Stimulated activated CD4-positive, alpha-beta T cell treated with anti-CD3 and anti-CD28 coated beads, Interleukin-4, amount 100 ng/mL, for 1 hour (primary cell): ENCODE data around the gene TRIM54.
"Not testable (repeated sequence)": the region's sequence is repeated elsewhere in the genome, so short reads cannot be mapped to it uniquely, and the experiment has no call there.

Experiments
- DNase-seq: peaks from one replicate; pipeline ENCODE4 v3.0.0-alpha.2; 2020

Gene TRIM54

GRCh38 chr2:27315122-27315521, 32.9 kb downstream of the TRIM54 start:
- DNase-seq, result no peak

DNA sequence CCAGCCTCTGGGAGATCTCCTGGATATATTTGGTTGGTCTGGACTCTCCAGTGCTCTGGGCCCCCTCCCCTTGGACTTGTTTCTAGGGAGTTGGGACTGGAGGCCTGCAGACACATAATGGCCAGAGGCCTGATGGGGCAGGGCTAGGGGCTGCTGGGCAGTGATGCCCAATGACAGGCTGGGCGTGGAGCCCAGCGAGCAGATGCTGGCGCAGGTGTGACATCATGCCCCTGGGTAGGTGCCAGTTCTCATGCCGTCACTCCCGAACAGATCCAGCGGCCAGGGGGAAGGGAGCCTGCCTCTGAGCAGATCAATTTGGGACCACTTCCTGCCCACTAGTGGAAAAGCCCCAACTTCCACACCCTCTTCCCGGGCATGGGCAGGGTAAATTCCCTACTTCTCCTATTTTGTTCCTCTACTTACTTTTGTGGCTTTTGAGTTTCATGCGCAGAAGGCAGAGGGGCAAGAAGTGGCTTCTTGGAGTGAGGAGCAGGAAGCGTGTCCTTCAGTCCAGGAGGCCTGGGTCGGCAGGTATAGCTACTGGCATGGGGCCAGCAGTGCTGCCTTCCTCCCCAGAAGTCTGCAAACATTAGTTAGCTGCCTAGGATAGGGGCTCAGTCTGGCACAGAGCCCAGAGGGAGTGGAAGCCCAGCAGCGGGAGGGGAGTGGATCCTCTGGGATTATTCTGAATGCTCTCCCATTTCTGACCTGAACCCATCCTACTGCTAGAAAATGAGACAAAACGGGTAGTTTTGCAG, 34.6 kb downstream of the TRIM54 start:
- no peak for DNase-seq

DNA sequence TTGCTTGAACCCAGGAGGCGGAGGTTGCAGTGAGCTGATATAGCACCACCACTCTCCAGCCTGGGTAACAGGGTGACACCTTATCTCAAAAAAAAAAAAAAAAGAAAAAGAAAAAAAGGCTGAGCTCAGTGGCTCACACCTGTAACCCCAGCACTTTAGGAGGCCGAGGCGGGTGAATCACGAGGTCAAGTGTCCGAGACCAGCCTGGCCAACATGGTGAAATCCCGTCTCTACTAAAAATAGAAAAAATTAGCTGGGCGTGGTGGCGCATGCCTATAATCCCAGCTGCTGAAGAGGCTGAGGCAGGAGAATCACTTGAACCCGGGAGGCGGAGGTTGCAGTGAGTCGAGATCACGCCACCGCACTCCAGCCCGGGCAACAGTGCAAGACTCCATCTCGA, 37.6 kb downstream of the TRIM54 start:
- DNase-seq, result not testable (repeated sequence)

DNA sequence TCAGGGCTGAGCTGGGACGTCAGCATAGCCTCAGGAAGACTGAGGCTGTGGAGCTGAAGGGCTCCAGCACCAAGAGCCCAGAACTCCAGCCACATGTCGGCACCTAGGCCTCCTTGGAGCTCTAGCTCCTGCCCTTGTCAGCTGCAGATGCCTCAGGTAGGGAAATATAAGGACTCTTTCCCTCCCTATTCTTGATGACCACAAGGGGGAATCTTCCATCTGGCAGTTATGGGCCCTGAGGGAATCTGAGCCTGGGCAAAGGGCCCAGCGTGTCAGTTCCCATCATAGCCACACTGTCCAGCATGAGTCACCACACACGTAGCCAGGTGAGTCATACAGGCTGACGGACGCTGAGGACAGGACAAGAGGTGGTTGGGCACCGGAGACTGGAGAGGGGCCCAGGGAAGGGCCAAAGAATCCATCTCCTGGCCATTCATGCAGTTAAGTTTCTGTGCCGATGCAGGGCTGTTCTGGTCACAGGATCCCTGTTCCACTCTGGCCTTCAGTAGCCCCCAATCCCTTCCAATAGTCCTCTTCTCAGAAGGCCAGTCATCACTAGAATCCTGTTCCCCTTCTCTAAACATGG, 38.8 kb downstream of the TRIM54 start:
- no peak for DNase-seq

- DNase-seq, result no peak
Observed at GRCh38 chr2:27322301-27322765, 40.1 kb downstream of the TRIM54 start.

DNA sequence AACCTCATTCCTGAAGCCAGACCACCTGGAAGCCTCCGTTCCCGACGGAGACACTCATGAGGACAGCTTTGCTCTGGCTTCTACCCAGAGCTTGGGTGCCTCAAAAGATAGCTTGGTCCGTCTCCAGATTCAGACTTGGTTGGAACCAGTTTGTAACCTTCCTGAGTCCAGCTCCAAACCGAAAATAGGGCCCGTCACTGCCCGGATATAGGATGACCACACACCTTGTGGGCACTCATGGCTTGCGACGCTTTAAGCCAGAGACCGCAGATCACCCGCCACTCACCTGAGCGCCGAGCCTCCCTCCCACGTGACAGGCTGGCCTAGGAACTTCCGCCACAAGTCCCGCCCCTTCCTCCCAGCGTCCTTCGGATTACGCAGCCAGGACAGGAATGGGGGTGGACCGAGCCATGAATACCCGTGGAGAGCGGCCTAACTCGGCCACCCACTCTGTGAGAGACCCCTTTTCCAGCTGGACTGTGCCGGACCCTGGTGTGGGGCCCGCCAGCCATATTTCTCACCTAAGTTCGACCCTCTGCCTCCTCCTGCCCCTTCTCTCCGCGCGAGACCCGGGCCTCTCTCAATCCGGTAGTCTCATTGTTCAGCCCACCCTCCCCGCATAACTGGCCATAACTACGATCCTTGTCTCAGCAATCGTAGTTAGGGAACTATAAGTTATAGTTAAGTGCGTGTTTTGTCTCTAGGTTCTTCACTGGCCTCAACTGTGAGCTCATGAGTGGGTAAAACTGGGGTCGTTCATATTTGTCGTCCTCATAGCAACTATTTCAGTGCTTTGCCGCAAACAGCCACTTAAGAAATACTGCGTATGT, 40.8 kb downstream of the TRIM54 start, which contains the start of gene MPV17:
Gene MPV17 (minus strand): TSS at position 332 of the 830 bp plus-strand sequence. CDS start 580 bp downstream, outside the sequence.
- peak; percentile 87 for DNase-seq

- DNase-seq, result no peak
Observed at GRCh38 chr2:27323596-27324285, 41.5 kb downstream of the TRIM54 start.

GRCh38 chr2:27324720-27325119, 42.5 kb downstream of the TRIM54 start:
- DNase-seq, result no peak

DNA sequence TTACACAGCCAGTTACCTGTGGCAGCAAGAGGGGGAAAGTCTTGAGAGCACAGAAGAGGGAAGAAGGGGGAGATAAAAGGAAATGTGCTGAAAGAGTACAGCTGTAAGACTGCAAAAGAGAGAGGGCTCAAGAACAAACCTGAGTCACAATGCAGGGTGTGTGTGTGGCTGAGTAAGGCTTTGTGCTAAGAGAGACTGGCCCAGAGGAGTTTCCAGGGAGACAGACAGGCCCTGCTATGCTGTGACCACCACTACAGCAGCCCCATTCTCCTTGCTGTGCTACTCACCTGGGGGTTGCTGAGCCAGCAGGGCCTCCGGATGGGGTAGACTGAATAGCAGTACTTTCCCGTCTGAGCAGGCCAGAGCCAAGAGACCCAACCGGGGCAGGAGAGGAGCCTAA, 53.1 kb downstream of the TRIM54 start:
- no peak for DNase-seq

DNA sequence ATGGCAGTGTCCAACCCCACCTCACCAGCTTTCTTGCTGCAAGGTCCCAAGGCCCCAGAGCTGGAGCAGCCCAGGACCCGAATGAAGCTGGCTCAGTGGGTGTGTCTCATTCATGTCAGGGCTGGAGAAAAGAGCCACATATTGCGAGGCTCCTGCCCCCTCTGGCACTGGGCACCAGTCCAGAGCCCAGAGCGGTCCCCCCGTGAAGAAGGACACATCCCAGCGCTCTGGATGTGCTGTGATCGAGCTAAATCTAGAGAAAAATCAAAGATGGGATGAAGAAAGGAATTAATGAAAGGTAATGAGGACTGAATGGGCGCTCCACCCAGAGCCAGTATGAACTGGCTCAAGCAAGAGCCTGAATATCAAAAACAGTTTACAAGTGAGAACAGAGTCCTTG, 53.9 kb downstream of the TRIM54 start:
- DNase-seq, result no peak

GRCh38 chr2:27347641-27348040, 65.4 kb downstream of the TRIM54 start:
- DNase-seq, result no peak

DNA sequence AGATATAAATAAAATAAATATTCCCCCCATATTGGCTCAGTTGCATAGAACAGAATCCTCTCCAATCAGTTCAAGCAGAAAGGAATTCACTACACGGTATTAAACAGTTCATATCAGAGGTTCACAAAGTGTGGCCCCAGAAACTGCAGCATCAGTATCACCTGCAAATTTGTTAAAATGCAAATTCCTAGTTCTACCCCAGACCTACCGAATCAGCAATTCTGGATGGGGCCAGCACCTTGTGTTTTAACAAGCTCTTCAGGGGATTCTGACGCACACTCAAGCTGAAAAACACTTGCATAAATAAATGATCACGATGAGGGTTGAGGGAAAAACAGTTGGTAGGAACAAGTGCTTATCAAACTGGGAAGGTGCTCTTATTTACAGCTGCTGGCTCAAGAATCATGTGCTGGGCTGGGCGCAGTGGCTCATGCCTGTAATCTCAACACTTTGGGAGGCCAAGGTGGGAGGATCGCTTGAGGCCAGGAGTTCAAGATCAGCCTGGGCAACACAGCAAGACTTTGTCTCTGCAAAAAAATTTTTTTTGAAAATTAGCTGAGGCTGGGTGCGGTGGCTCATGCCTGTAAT, 68.0 kb downstream of the TRIM54 start:
- no peak for DNase-seq

DNA sequence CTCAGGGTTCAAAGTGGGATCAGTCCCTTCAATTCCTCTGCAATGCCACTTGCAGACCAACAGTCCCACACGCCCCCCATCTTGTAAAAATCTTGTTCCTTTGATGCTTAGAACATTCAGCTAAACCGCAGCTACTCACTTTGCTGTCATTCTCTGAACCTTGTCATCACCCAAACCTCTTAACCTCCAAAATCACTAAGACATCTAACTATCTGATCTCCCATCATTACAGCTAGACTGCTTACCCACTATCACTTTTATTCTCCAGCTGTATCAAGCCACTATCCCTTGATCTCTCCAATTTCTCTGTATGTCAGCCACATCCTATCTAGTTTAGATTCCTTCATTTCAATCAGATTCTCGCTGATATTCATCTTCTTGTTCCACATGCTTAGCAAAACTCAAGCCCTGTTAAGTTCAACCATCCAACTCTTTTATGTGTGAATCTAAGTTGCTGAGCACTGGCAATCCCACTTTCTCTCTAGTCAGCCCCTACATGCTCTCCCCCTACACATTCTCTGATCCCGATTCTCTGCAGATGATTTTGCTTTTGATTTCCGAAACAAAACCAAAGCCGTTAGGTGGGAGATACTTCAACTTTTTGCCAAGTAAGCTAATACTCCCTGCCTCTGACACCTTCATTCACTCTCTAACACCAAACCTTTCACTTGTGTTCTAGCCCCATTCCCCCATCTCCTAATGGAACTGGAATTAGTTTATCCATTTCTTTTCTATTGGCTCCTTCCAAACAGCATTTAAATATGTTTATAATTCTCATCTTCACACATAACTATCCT, 69.8 kb downstream of the TRIM54 start:
- no peak for DNase-seq

GRCh38 chr2:27353386-27353761, 71.1 kb downstream of the TRIM54 start:
- not testable (repeated sequence) for DNase-seq

DNA sequence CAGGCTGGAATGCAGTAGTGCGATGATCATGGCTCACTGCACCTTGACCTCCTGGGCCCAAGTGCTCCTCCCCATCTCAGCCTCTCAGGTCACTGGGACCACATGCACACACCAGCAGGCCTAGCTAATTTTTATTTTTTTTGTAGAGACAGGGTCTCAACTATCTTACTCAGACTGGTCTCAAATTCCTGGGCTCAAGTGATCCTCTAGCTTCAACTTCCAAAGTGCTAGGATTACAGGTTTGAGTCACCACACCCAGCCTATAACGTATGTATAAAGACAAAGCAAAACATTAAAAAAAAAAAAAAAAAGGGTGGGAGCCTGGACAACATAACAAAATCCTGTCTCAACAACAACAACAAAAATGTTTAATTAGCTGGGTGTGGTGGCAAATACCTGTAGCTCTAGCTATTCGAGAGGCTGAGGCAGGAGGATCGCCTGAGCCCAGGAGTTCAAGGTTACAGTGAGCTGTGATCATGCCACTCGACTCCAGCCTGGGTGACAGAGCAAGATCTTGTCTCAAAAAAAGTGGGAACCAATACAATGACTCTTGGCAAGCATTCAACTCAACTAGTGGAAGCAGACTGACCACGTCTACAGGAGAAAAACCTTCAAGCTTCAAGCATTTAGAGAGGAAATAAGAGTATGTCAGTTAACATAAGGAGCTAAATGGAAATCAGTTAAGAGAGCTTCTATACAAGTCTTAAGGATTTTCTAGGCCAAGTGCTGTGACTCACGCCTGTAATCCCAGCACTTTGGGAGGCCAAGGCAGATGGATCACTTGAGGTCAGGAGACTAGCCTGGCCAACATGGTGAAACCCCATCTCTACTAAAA, 71.8 kb downstream of the TRIM54 start:
- DNase-seq, result no peak

GRCh38 chr2:27354597-27354927, 72.3 kb downstream of the TRIM54 start:
- DNase-seq, result no peak

DNA sequence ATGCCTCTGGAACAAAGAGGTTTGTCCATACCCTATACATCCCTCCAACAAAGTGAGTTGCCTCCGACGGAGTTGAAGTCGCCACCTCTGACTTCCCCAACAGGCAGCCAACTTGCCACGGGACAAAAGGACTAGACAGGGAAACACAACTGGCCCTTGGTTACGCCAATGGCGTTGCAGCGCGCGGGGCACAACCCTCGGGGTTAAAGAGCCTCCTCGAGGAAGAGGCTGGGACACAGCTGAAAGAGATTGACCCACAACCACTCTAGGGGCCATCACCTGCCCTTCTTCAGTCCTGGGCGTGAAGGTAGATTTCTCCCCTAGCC, 73.8 kb downstream of the TRIM54 start:
- DNase-seq, result no peak

DNA sequence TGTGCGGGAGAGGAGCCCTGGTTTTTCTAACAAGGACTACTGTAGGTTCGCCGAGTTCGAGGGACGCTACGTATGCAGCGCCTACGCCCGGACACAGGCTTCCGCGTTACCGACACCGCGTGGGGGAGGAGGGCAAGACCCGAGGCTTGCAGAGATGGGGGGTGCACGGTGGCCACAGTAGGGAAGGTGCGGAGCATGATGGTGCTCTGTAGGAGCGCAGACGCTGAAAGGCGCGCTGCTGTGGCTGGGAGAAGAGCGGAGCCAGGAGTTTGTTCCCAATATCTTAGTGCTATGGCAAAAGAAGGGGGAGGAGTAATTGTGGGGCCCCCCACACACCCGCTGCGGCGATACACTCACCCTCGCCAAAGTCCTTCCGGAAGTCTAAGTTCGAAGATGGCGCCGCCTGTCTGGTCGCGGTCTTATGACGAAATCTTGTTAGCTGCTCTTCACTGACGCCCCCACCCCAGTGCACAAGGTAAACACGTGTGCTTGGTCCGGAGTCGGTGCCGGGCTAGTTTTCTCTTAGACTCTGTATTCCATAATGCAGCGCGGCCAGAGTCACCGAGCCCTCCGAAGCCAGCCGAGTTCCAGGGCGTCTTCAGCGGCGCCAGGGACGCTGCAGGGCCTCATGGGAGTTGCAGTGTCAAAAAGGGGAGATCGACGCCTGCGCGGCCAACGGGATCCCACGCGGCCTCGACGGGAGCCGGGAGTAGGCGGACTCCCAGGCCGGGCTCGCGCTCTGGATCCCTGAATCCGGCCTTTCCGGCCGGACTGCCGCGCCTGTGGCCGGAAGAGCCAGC, 74.4 kb downstream of the TRIM54 start, which contains the start of gene GTF3C2:
Gene GTF3C2 (minus strand): TSS at position 383 of the 800 bp plus-strand sequence. CDS start 13,210 bp downstream, outside the sequence.
- peak; percentile 90 for DNase-seq
